ENCODE data around the gene NKIRAS2.
A peak's percentile ranks its signal among the peaks of the same experiment; 100 is the strongest.
"Not testable (repeated sequence)": the region's sequence is repeated elsewhere in the genome, so short reads cannot be mapped to it uniquely, and the experiment has no call there.

The NKIRAS2 gene

DNA sequence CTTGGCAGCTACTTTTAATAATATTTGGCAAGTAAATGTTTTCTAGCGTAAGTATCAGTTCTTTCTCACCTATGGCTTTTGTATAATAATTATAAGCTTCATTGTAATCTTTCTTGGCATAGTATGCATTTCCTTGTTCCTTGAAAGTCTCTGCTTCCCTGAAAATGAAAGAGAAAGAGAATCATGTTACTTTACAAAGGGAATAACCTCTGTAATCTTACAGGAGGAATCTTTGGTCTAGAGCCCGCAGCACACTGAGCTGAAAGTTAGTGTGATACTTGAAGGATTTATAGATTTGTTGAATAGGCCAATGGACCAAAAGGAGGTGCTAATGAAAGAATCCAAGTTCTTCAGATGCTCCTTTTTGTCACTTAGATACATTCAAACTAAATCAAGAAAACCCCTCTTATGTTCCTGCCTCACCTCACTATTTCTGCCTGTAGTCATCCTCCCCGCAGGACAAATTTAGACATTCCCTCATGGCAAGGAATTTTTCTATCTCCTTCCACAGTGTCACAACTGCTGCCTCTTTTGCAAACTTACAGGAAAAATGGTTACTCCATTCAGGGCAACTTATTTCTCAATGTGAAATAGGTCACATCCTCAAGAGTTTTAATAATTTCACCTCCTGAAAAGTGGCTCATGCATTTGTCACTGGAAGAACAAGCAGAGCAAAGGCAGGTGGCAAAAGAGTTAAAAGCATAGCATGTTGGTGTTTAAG, 19.3 kb upstream of the NKIRAS2 start:
- no peak for DNase-seq

- DNase-seq = no peak
Observed at GRCh38 chr17:42001729-42002128, 18.2 kb upstream of the NKIRAS2 start.

GRCh38 chr17:42002175-42002791, 17.6 kb upstream of the NKIRAS2 start:
- DNase-seq = no peak

GRCh38 chr17:42002792-42003301, 17.0 kb upstream of the NKIRAS2 start:
- peak; percentile 53 for DNase-seq

DNA sequence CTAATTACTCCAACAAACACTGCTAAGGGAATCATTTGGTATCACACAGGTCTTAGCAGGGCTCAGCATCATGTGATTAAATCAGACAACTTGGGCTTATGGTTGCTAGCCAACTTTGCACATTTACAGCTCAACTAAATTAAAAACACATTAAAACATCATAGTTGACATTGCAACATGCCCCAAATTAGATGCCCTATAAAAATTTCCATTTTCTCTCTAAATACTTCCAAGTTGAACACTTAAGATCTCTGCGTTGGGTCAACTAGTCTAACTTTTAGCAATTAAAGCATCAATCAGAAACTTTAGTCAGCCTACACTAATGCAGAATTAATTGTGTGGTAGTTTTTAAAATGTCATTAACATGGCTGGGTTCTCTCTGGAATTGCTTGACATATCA, 14.7 kb upstream of the NKIRAS2 start:
- no peak for DNase-seq

GRCh38 chr17:42009170-42009569, 10.7 kb upstream of the NKIRAS2 start:
- DNase-seq = no peak

DNA sequence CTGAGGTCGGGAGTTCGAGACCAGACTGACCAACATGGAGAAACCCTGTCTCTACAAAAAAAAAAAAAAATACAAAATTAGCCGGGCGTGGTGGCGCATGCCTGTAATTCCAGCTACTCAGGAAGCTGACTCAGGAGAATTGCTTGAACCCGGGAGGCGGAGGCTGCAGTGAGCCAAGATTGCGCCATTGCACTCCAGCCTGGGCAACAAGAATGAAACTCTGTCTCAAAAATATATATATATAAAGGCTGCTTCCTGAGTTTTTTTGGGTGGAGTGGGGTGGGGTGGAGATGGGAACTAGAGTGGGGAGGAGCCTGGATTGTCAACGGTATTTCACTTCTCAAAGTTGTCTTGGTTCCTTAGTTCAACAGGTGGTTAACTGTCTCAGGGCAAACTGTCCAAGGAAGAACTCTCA, 9.6 kb upstream of the NKIRAS2 start:
- DNase-seq = peak; percentile 38

DNA sequence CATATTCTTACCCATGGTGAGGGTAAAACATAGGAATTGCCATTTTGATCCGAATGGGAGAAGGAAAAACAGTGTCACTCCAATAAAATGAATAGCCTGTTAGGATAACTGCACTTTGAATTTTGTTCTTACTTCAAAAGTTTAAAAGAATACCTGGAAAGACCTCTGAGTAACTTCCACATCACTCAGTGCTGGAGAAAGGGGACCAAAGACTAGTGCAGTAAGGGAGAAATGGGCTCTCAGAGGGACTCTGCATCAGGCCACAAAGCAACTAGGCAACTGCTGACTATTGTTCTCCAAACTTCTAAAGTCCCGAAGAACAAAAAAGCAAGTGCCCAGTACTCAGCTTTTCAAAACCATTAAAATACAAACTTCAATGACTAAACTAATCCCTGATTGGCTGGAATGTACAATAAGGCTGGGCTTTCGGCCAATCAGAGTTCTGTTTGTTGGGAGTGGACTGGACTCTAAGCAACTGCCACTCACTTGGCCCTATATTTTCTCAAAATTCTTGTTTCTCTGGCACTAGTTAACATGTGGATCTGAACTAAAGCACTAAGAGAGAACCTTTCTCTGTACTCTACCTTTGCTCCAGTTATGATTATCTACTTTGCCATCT, 8.9 kb upstream of the NKIRAS2 start:
- DNase-seq = peak; percentile 29

GRCh38 chr17:42012363-42012762, 7.5 kb upstream of the NKIRAS2 start:
- not testable (repeated sequence) for DNase-seq

DNA sequence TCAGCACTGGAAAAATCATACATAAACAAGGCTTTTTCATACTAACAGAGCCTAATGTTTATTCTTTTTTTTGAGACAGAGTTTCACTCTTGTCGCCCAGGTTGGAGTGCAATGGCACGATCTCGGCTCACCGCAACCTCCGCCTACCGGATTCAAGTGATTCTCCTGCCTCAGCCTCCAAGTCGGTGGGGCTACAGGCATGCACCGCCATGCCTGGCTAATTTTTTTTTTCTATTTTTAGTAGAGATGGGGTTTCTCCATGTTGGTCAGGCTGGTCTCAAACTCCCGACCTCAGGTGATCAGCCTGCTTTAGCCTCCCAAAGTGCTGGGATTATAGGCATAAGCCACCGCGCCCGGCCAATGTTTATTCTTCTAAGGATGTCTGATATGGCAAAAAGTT, 6.2 kb upstream of the NKIRAS2 start:
- not testable (repeated sequence) for DNase-seq

DNA sequence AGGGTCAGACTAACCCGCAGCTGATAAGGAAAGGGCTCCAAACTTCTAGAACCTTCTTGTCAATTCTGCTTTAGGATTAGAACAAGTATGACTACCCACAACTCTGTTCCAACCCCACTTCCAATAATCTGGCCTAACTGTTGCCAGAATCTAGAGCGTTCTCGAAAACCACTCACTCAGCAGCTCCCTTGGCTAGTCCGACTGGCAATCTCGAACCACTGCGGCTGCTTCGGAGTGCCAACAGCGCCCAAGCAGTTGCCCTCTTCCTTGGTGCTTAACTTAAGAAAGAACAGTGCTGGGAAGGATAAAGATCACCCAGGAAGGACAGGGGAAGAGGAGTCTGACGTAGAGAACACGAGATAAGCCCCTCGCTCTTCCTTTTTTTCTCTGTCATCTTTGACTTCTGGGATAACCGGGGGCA, 3.5 kb upstream of the NKIRAS2 start:
- peak; percentile 15 for DNase-seq

DNA sequence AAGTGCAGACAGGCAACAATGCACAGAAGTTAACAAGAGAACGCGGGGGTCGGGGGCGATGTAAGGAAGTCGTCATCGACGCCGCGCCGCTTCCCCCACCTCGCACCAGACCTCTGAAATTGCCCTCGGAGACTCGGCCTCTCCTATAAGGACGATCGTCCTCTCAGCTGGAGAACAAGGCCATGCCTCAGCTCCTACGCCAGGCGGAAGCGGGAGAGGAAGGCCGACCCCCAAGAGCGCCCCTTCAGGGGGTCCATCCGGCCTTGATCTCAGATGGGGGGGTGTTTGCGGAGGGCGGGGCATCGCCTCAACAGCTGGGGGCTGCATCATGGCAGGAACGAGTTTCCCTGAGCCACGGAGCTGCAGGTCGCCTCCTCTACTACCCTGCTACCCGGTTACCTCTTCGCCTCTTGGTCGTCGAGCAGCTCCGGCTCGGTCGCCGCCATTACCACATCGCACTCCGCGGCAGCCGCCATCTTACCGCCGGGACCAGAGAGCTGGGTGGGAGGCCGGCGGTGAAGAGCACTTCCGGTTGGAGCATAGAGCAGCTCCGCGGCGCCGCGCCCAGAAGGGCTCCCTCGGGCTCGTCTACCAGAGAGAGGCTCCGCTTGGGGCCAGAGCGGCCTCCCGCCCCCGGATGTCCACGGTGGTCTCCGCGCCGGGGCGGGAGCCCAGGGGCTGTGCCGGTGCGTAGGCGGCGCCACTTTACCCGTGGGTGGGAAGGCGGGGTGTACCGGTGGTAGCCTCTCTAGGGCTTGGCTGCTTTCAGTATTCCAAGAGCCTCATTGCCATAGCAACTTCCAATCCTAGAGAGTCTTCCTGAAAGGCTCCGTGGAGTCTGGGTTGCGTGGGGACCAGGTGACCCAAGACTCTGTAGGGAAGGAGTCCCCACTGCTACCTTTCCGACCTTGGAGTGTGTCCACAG, 2.7 kb upstream of the NKIRAS2 start, which contains the start of gene DNAJC7:
TSS of gene DNAJC7 (minus strand) at position 499 of the 925 bp plus-strand sequence. CDS start at position 476, 23 bp downstream.
- peak; percentile 92 for DNase-seq

GRCh38 chr17:42017866-42018200, 2.1 kb upstream of the NKIRAS2 start:
- DNase-seq = no peak

- DNase-seq = no peak
Observed at GRCh38 chr17:42018339-42018738, 1.6 kb upstream of the NKIRAS2 start.

- no peak for DNase-seq
Observed at GRCh38 chr17:42018988-42019387, 902 bp upstream of the NKIRAS2 start.

DNA sequence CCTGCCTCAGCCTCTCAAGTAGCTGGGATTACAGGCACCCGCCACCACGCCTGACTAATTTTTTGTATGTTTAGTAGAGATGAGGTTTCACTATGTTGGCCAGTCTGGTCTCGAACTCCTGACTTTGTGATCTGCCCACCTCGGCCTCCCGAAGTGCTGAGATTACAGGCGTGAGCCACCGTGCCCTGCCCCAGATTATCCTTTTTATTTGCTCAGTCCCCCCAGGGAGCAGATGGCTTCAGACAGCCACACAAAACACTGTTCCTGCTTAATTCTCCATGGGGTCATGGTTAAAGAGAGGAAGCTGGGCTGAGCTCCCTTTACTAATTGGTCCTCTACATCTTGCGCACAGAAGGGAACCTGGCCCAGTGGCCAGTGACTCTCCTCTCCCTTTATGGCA, 955 bp downstream of the NKIRAS2 start:
- DNase-seq = not testable (repeated sequence)

DNA sequence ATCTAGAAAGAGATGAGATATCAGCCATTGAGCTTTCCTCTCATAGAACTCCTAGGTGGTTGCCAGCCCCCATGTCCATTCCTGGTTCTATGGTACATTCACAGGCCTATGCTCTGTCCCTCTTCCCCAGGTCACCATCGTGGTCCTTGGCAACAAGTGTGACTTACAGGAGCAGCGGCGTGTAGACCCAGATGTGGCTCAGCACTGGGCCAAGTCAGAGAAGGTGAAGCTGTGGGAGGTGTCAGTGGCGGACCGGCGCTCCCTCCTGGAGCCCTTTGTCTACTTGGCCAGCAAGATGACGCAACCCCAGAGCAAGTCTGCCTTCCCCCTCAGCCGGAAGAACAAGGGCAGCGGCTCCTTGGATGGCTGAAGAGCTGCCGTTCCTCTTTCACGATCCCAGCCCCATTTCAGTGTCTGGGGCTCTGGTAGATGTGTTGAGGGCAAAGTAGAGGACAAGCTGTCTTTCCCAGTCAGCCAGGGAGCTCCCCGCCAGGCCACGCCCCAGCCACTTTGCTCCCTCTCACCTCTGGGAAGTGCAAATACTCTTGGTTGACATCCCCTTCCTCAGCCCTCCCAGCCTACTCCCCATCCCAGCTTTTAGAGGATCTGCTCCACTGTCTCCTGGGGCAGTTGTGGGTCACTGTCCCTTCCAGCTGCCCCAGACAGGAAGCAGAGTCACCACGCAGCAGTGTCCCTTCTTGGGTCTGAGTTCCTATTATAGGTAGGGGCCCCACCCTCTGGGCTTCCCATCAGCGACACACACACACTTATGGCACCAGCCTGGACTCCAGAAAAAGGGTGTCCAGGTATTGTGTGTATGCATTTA, 3.8 kb downstream of the NKIRAS2 start:
- no peak for DNase-seq

- DNase-seq = no peak
Observed at GRCh38 chr17:42025191-42025579, 5.3 kb downstream of the NKIRAS2 start.

GRCh38 chr17:42025936-42026335, 6.0 kb downstream of the NKIRAS2 start:
- DNase-seq = no peak

- DNase-seq = no peak
Observed at GRCh38 chr17:42026857-42027589, 7.1 kb downstream of the NKIRAS2 start.

- DNase-seq = no peak
Observed at GRCh38 chr17:42027590-42027889, 7.7 kb downstream of the NKIRAS2 start.

Data from fibroblast of skin of back (primary cell).